ENCODE results near the gene ARSA.

Gene ARSA

DNA sequence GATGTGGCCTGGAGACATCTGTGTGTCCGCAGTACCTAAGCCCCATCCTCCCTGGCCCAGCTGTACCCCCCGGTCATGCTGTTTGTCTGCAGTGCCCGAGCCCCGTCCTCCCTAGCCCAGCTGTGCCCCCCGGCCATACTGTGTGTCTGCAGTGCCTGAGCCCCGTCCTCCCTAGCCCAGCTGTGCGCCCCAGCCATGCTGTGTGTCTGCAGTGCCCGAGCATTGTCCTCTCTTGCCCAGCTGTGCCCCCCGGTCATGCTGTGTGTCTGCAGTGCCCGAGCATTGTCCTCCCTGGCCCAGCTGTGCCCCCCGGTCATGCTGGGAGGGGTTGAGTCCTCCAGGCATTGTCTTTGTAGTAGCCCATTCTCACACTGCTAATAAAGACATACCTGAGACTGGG is 7.6 kb upstream of the ARSA start:
- Histone ChIP-seq H3K4me2 (ENCODE audit: low read length) (no peak overlapping the region), H3K27me3 (ENCODE audit: control insufficient read depth, low read length) (no peaks in the 10 kb centered on the region), H3K4me1 (ENCODE audit: control insufficient read depth, low read length) (no peaks in the 10 kb centered on the region), H3K9me3 (ENCODE audit: control insufficient read depth, insufficient read depth, low read length) (no peaks in the 10 kb centered on the region), H3K79me2 (ENCODE audit: control insufficient read depth, low read length) (no peaks in the 10 kb centered on the region), H4K20me1 (ENCODE audit: control insufficient read depth, insufficient read depth, low read depth, low read length) (no peaks in the 10 kb centered on the region), H3K27ac (ENCODE audit: low read depth, low read length) (no peak overlapping the region), H3K9me2 (replicated peaks; ENCODE audit: control insufficient read depth, low read length) (no peaks in the 10 kb centered on the region), H3K4me3 (ENCODE audit: low read length) (no peak overlapping the region), H3F3A (ENCODE audit: control insufficient read depth, insufficient read depth) (no peaks in the 10 kb centered on the region), H3K36me3 (ENCODE audit: control insufficient read depth, low read length) (no peaks in the 10 kb centered on the region)
- TF ChIP-seq EZH2phosphoT487 (IDR thresholded peaks at IDR 0.05; ENCODE audit: borderline replicate concordance, low read length) = no peak
- TF ChIP-seq, protein P1, sequence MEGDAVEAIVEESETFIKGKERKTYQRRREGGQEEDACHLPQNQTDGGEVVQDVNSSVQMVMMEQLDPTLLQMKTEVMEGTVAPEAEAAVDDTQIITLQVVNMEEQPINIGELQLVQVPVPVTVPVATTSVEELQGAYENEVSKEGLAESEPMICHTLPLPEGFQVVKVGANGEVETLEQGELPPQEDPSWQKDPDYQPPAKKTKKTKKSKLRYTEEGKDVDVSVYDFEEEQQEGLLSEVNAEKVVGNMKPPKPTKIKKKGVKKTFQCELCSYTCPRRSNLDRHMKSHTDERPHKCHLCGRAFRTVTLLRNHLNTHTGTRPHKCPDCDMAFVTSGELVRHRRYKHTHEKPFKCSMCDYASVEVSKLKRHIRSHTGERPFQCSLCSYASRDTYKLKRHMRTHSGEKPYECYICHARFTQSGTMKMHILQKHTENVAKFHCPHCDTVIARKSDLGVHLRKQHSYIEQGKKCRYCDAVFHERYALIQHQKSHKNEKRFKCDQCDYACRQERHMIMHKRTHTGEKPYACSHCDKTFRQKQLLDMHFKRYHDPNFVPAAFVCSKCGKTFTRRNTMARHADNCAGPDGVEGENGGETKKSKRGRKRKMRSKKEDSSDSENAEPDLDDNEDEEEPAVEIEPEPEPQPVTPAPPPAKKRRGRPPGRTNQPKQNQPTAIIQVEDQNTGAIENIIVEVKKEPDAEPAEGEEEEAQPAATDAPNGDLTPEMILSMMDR (IDR thresholded peaks at IDR 0.05; ENCODE audit: low read depth, low read length, poor library complexity, severe bottlenecking) = no peak

DNA sequence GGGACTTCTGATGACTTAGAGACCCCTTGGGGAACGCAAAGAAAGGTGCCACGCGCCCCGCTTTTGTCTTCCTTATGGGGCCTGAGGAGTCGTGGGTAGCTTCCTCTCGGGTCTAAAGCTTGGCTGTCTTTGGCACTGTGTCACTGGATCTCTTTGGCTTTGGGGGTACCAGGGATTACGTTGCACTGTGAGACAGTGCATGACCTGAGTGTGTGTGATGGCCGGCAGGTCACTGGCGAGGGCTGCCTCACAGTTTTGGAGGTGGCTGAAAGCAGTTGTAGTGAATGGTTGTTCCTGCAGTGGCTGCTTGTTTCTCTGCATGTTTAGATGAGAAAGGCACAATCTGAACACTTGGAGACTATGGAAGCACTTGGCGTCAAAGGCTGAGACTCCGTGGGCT is 5.8 kb upstream of the ARSA start:
- Histone ChIP-seq H3F3A (ENCODE audit: control insufficient read depth, insufficient read depth) (no peaks in the 10 kb centered on the region), H3K36me3 (ENCODE audit: control insufficient read depth, low read length) (no peaks in the 10 kb centered on the region), H3K4me3 (ENCODE audit: low read length) (no peak overlapping the region), H3K79me2 (ENCODE audit: control insufficient read depth, low read length) (peaks cover under 1% of the 10 kb centered on the region), H3K27ac (ENCODE audit: low read depth, low read length) (no peak overlapping the region), H3K9me3 (ENCODE audit: control insufficient read depth, insufficient read depth, low read length) (no peaks in the 10 kb centered on the region), H3K9me2 (replicated peaks; ENCODE audit: control insufficient read depth, low read length) (no peaks in the 10 kb centered on the region), H4K20me1 (ENCODE audit: control insufficient read depth, insufficient read depth, low read depth, low read length) (no peaks in the 10 kb centered on the region), H3K4me1 (ENCODE audit: control insufficient read depth, low read length) (peaks cover 2% of the 10 kb centered on the region), H3K27me3 (ENCODE audit: control insufficient read depth, low read length) (no peaks in the 10 kb centered on the region), H3K4me2 (ENCODE audit: low read length) (no peak overlapping the region)
- TF ChIP-seq, protein P1 (IDR thresholded peaks at IDR 0.05; ENCODE audit: low read depth, low read length, poor library complexity, severe bottlenecking) = no peak
- TF ChIP-seq EZH2phosphoT487 (IDR thresholded peaks at IDR 0.05; ENCODE audit: borderline replicate concordance, low read length) = no peak

DNA sequence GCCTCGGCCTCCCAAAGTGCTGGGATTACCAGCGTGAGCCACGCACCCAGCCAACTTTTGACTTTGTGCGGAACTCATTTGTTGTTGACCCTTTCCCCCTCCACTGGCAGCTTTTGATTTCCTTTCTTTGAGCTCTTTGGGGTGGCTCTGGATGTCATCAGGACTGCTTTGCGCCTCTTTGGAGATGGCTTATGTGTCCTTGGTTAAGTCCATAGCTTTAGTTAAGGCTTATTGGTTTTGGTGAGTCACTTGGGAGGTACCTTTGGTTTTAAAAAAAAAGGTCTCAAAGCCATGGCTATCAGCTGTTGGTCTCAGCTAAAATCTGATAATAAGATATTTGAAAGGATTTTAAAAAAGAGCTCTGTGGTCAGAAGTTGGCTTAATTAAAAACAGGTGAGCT is 5.1 kb upstream of the ARSA start:
- Histone ChIP-seq H3K4me2 (ENCODE audit: low read length) (no peak overlapping the region), H3F3A (ENCODE audit: control insufficient read depth, insufficient read depth) (no peaks in the 10 kb centered on the region), H3K36me3 (ENCODE audit: control insufficient read depth, low read length) (no peaks in the 10 kb centered on the region), H3K27me3 (ENCODE audit: control insufficient read depth, low read length) (no peaks in the 10 kb centered on the region), H3K79me2 (ENCODE audit: control insufficient read depth, low read length) (peaks cover 7% of the 10 kb centered on the region), H3K4me1 (ENCODE audit: control insufficient read depth, low read length) (peaks cover 8% of the 10 kb centered on the region), H3K4me3 (ENCODE audit: low read length) (no peak overlapping the region), H4K20me1 (ENCODE audit: control insufficient read depth, insufficient read depth, low read depth, low read length) (no peaks in the 10 kb centered on the region), H3K9me2 (replicated peaks; ENCODE audit: control insufficient read depth, low read length) (no peaks in the 10 kb centered on the region), H3K9me3 (ENCODE audit: control insufficient read depth, insufficient read depth, low read length) (no peaks in the 10 kb centered on the region), H3K27ac (ENCODE audit: low read depth, low read length) (no peak overlapping the region)
- TF ChIP-seq, protein P1 (IDR thresholded peaks at IDR 0.05; ENCODE audit: low read depth, low read length, poor library complexity, severe bottlenecking) = no peak
- TF ChIP-seq EZH2phosphoT487 (IDR thresholded peaks at IDR 0.05; ENCODE audit: borderline replicate concordance, low read length) = no peak

DNA sequence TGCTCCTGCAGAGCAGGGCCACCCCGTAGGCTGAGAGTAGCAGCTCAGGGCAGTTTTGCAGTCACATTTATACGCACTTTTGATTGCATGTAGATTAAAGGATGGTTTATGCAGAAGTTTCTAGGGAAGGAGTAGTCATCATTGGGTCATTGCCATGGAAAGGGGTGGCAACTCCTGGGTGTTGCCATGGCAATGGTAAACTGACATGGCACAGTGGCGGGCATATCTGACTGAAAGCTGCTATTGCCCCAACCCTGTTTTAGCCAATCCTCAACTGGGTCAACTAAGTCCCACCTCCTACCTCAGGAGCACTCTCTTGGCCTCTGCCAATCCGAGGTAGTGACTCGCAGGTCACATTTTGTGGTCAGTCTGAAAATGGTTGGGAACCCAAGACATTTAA is 2.4 kb upstream of the ARSA start:
- Histone ChIP-seq H3K36me3 (ENCODE audit: control insufficient read depth, low read length) (no peaks in the 10 kb centered on the region), H3K4me1 (ENCODE audit: control insufficient read depth, low read length) (peaks cover 14% of the 10 kb centered on the region), H3K79me2 (ENCODE audit: control insufficient read depth, low read length) (peaks cover 15% of the 10 kb centered on the region), H3K27ac (ENCODE audit: low read depth, low read length) (no peak overlapping the region), H3K27me3 (ENCODE audit: control insufficient read depth, low read length) (no peaks in the 10 kb centered on the region), H3F3A (ENCODE audit: control insufficient read depth, insufficient read depth) (no peaks in the 10 kb centered on the region), H3K9me2 (replicated peaks; ENCODE audit: control insufficient read depth, low read length) (no peaks in the 10 kb centered on the region), H3K4me2 (ENCODE audit: low read length) (no peak overlapping the region), H3K4me3 (ENCODE audit: low read length) (no peak overlapping the region), H3K9me3 (ENCODE audit: control insufficient read depth, insufficient read depth, low read length) (no peaks in the 10 kb centered on the region), H4K20me1 (ENCODE audit: control insufficient read depth, insufficient read depth, low read depth, low read length) (no peaks in the 10 kb centered on the region)
- TF ChIP-seq, protein P1 (IDR thresholded peaks at IDR 0.05; ENCODE audit: low read depth, low read length, poor library complexity, severe bottlenecking) = no peak
- no peak for TF ChIP-seq EZH2phosphoT487 (IDR thresholded peaks at IDR 0.05; ENCODE audit: borderline replicate concordance, low read length)
